Liver (tissue), 9 donors: ENCODE measurements around the gene CHD8. TPM values are rescaled to one million over a fixed set of nuclear protein-coding genes. Genes with fewer than 3 reads are reported as not detected.
"Not testable (repeated sequence)": the region's sequence is repeated elsewhere in the genome, so short reads cannot be mapped to it uniquely, and the experiment has no call there.

Source experiments
- DNase-seq: peaks from one replicate; pipeline ENCODE4 v3.0.0-alpha.2; 2017; ENCODE audit warnings: low spot score
- H3K27ac ChIP-seq, 2 donors: one replicate each; pipeline ENCODE4 v1.7.0; 2013; ENCODE audit warnings: inconsistent platforms in 2 of 2, low read length in 2 of 2, control low read depth in 1 of 2, low read depth in 1 of 2, mild to moderate bottlenecking in 1 of 2
- H3K27me3 ChIP-seq, 4 donors: one replicate each; pipeline versions ENCODE4 v1.6.1 to v1.7.0; 2013; ENCODE audit warnings: low read length in 3 of 4, inconsistent platforms in 1 of 4, mild to moderate bottlenecking in 1 of 4, moderate library complexity in 1 of 4; ENCODE audit not compliant: control insufficient read depth in 4 of 4, insufficient read depth in 4 of 4
- H3K36me3 ChIP-seq, 4 donors: one replicate each; pipeline versions ENCODE4 v1.6.1 to v1.7.0; 2013; ENCODE audit warnings: low read length in 3 of 4, mild to moderate bottlenecking in 3 of 4, low read depth in 1 of 4, moderate library complexity in 1 of 4; ENCODE audit not compliant: control insufficient read depth in 4 of 4, insufficient read depth in 3 of 4
- H3K4me1 ChIP-seq, 4 donors: one replicate each; pipeline versions ENCODE4 v1.6.1 to v1.7.0; 2013; ENCODE audit warnings: low read length in 3 of 4, mild to moderate bottlenecking in 3 of 4, moderate library complexity in 1 of 4; ENCODE audit not compliant: control insufficient read depth in 4 of 4, insufficient read depth in 4 of 4
- H3K4me3 ChIP-seq, 3 donors: one replicate each; pipeline versions ENCODE4 v1.6.1 to v1.7.0; 2013; ENCODE audit warnings: low read length in 3 of 3, control low read depth in 1 of 3, low read depth in 1 of 3, mild to moderate bottlenecking in 1 of 3
- H3K9ac ChIP-seq, 2 donors: one replicate each; pipeline ENCODE4 v1.7.0; 2013; ENCODE audit warnings: low read length in 2 of 2, mild to moderate bottlenecking in 2 of 2, moderate library complexity in 2 of 2, control low read depth in 1 of 2, low read depth in 1 of 2
- H3K9me3 ChIP-seq, 4 donors: one replicate each; pipeline versions ENCODE4 v1.6.1 to v1.7.0; 2013; ENCODE audit warnings: low read length in 3 of 4; ENCODE audit not compliant: control insufficient read depth in 4 of 4
- ATF3 ChIP-seq: IDR thresholded peaks from 2 replicates; pipeline ENCODE4 v1.6.1; 2016; ENCODE audit warnings: antibody characterized with exemption
- EGR1 ChIP-seq, 2 donors: IDR thresholded peaks; 2 replicates each; pipeline ENCODE4 v1.6.1; 2016 to 2018; ENCODE audit warnings: antibody characterized with exemption in 2 of 2, low read depth in 2 of 2
- FOXA1 ChIP-seq: IDR thresholded peaks from 2 replicates; pipeline ENCODE4 v1.6.1; 2016; ENCODE audit warnings: antibody characterized with exemption
- FOXA2 ChIP-seq: IDR thresholded peaks from 2 replicates; pipeline ENCODE4 v1.6.1; 2016; ENCODE audit warnings: antibody characterized with exemption
- GABPA ChIP-seq, 2 donors: IDR thresholded peaks in 1 of 2; conservative IDR thresholded peaks in 1 of 2; 2 replicates each; pipeline ENCODE4 v1.6.1; 2016; ENCODE audit warnings: antibody characterized with exemption in 2 of 2, mild to moderate bottlenecking in 1 of 2, moderate library complexity in 1 of 2
- HNF4A ChIP-seq, 2 donors: conservative IDR thresholded peaks; 2 replicates each; pipeline ENCODE4 v1.6.1; 2016; ENCODE audit warnings: antibody characterized with exemption in 2 of 2, mild to moderate bottlenecking in 2 of 2
- HNF4G ChIP-seq: IDR thresholded peaks from 2 replicates; pipeline ENCODE4 v1.6.1; 2016; ENCODE audit warnings: antibody characterized with exemption
- JUND ChIP-seq, 2 donors: IDR thresholded peaks; 2 replicates each; pipeline ENCODE4 v1.6.1; 2016; ENCODE audit warnings: antibody characterized with exemption in 2 of 2
- MAX ChIP-seq: IDR thresholded peaks from 2 replicates; pipeline ENCODE4 v1.6.1; 2016; ENCODE audit warnings: antibody characterized with exemption
- NR2F2 ChIP-seq: IDR thresholded peaks from 2 replicates; pipeline ENCODE4 v1.6.1; 2016; ENCODE audit warnings: antibody characterized with exemption
- RAD21 ChIP-seq, 2 donors: IDR thresholded peaks; 2 replicates each; pipeline ENCODE4 v1.6.1; 2016; ENCODE audit warnings: antibody characterized with exemption in 2 of 2, mild to moderate bottlenecking in 2 of 2
- RXRA ChIP-seq, 2 donors: IDR thresholded peaks; 2 replicates each; pipeline ENCODE4 v1.6.1; 2017 to 2018; ENCODE audit warnings: antibody characterized with exemption in 2 of 2, mild to moderate bottlenecking in 1 of 2
- TAF1 ChIP-seq: conservative IDR thresholded peaks from 2 replicates; pipeline ENCODE4 v1.6.1; 2016; ENCODE audit warnings: antibody characterized with exemption, mild to moderate bottlenecking
- YY1 ChIP-seq: IDR thresholded peaks from 2 replicates; pipeline ENCODE4 v1.6.1; 2016; ENCODE audit warnings: antibody characterized with exemption, mild to moderate bottlenecking
- ZBTB33 ChIP-seq: IDR thresholded peaks from 2 replicates; pipeline ENCODE4 v1.6.1; 2016; ENCODE audit warnings: antibody characterized with exemption
- WGBS: extraction: QIAGEN DNeasy Blood & Tissue Kit; methylation state at CpG from one replicate; pipeline ENCODE4 v1.1.7; 2013; 5-methylcytosine and 5-hydroxymethylcytosine counted together
- polyA plus RNA-seq, 2 donors: library from polyadenylated mRNA; stranded (reverse) in 1 of 2; unstranded in 1 of 2; fragments of 200-250 nt in 1 of 2; fragments of >200 nt in 1 of 2; fragmentation: Nextera tagmentation in 1 of 2; extraction: Ambion mirVana in 1 of 2; gene quantifications; one replicate each; pipeline versions ENCODE4 v1.2.1 to v1.2.3, GENCODE V29; 2013 to 2015
- total RNA-seq, 2 donors: library from RNA; depleted of rRNA; stranded (reverse); fragments of >200 nt; gene quantifications; one replicate each; pipeline ENCODE4 v1.2.3, GENCODE V29; 2014
- donor health status: healthy.
- donor health status: healthy.
- donor health status: healthy.
- donor health status: healthy.
- donor health status: healthy.

Gene CHD8
- total and polyA plus RNA-seq, 4 donors = 9.6 to 29.5 (median 19.2) TPM

DNA sequence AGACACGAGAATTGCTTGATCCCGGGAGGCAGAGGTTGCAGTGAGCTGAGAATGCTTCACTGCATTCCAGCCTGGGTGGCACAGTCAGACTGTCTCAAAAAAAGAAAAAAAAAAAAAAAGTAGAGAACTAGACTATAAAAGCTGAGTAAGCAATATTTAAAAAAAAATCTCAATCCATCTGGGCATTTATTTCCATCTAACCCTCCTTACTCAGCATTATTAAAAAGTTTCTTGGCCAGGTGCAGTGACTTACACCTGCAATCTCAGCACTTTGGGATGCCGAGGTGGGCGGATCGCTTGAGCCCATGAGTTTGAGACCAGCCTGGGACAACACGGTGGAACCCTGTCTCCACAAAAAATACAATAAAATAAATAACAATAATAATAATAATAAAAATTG is 76.6 kb downstream of the CHD8 start:
- H3K4me3 ChIP-seq = no peak overlapping the region
- no peak overlapping the region for H3K9ac ChIP-seq
- 94% methylated on average over 6 of the region's 6 CpGs for WGBS
- H3K27me3 ChIP-seq = no peaks in the 10 kb centered on the region
- no peak for DNase-seq
- TF ChIP-seq GABPA (IDR thresholded peaks at IDR 0.05 in 1 of 2, conservative IDR thresholded peaks at IDR 0.05 in 1 of 2) (no peak), NR2F2 (no peak), FOXA2 (no peak)
- peaks cover 0 to 15% (median 10%) of the 10 kb centered on the region in 4 donors for H3K4me1 ChIP-seq
- peaks cover 0 to 2% (median 0%) of the 10 kb centered on the region in 4 donors for H3K36me3 ChIP-seq
- H3K27ac ChIP-seq = no peak overlapping the region
- no peaks in the 10 kb centered on the region for H3K9me3 ChIP-seq

DNA sequence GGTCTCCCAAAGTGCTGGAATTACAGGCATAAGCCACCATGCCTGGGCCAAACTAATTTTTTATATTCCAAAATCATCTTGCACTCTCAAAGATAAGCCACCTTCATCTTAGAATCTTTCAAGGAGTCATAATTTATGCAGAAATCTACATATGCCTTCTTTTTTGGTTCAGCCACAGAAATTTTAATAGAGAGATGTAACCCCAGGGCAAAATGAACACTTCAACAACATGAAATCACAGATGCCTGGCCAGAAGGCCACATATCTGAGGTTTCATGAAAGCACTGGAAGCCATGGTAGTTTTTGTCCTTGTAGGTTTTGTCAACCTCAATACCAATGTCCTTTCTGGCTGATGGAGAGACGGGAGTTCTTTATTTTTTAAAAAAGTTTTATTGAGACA is 81.9 kb downstream of the CHD8 start:
- no peak for TF ChIP-seq YY1
- TF ChIP-seq HNF4G = no peak
- no peak for TF ChIP-seq NR2F2
- no peak for TF ChIP-seq FOXA2
- no peak for TF ChIP-seq JUND (IDR thresholded peaks at IDR 0.05)
- no peak for TF ChIP-seq ZBTB33
- TF ChIP-seq EGR1 (IDR thresholded peaks at IDR 0.05; ENCODE audit: low read depth in 2 of 2) = no peak
- TF ChIP-seq TAF1 = no peak
- no peak for TF ChIP-seq RXRA (IDR thresholded peaks at IDR 0.05)
- TF ChIP-seq MAX = no peak
- TF ChIP-seq FOXA1 = no peak
- no peak for TF ChIP-seq ATF3
- no peak for TF ChIP-seq HNF4A (conservative IDR thresholded peaks at IDR 0.05)
- no peak for TF ChIP-seq RAD21 (IDR thresholded peaks at IDR 0.05)
- H3K36me3 ChIP-seq = peaks cover 7 to 22% (median 13%) of the 10 kb centered on the region in 4 donors
- no peaks in the 10 kb centered on the region for H3K9me3 ChIP-seq
- no peaks in the 10 kb centered on the region for H3K27me3 ChIP-seq
- no peak overlapping the region for H3K4me3 ChIP-seq
- H3K27ac ChIP-seq = no peak overlapping the region
- WGBS = 96% methylated on average over 1 of the region's 1 CpG
- no peak for DNase-seq
- H3K4me1 ChIP-seq = no peaks in the 10 kb centered on the region
- no peak overlapping the region for H3K9ac ChIP-seq

DNA sequence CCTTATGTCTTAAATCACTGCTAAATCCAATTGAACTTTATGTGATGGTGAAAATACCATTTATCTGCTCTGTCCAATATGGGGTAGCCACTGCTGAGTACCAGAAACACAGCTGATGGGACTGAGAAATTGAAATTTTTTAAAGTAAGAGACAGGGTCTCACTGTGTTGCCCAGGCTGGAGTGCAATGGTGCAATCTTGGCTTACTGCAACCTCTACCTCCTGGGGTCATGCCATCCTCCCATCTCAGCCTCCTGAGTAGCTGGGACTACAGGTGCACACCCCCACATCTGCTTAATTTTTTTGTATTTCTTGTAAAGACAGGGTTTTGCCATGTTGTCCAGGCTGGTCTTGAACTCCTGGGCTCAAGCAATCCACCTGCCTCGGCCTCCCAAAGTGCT is 83.1 kb downstream of the CHD8 start:
- peaks cover 10 to 33% (median 23%) of the 10 kb centered on the region in 4 donors for H3K36me3 ChIP-seq
- not testable (repeated sequence) for H3K27ac ChIP-seq, H3K4me1 ChIP-seq, H3K9ac ChIP-seq, DNase-seq, H3K4me3 ChIP-seq, H3K9me3 ChIP-seq, H3K27me3 ChIP-seq
- 96% methylated on average over 1 of the region's 1 CpG for WGBS
